Measurements from ENCODE around the gene BCAS3. TPM values are rescaled to one million over a fixed set of nuclear protein-coding genes. Genes with fewer than 3 reads are reported as not detected.
A peak's percentile ranks its signal among the peaks of the same experiment; 100 is the strongest.

Gene BCAS3
- total and polyA plus RNA-seq, 12 donors = 6.1 to 21.8 (median 17.2) TPM

DNA sequence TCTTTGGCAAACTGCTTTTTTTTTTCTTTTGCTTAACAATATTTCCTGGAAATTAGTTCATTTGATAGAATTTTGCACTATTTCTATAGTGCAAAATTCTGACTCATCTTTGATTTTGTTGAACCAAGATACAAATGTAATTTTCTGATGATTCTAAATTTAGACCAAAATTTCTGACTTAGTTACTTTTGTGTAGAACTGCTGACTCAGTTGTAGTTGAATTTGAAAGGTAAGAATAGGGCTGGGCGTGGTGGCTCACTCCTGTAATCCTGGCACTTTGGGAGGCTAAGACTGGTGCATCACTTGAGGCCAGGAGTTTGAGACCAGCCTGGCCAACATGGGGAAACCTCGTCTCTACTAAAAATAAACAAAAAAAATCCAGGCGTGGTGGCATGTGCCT, 223.0 kb downstream of the BCAS3 start:
- WGBS, 2 donors = 87 to 92% methylated on average over 3 of the region's 3 CpGs
- Histone ChIP-seq H3K4me3 (no peak overlapping the region), H3K4me1 (no peaks in the 10 kb centered on the region), H3K9me3 (peaks cover 0 to 24% (median 21%) of the 10 kb centered on the region in 11 donors), H3K27ac (no peak overlapping the region), H3K27me3 (no peaks in the 10 kb centered on the region), H3K36me3 (peaks cover 0 to 9% (median 0%) of the 10 kb centered on the region in 9 donors)
- ATAC-seq (no peak), DNase-seq (no peak)
- intact Hi-C loops (cut with DNase I) = no loop called here
- no peak for TF ChIP-seq CTCF (IDR thresholded peaks at IDR 0.05)

- DNase-seq = no peak
- no peak for ATAC-seq
- H3K27me3 ChIP-seq = no peaks in the 10 kb centered on the region
- no peaks in the 10 kb centered on the region for H3K4me1 ChIP-seq
- peak in 5 of 9 donors; percentile 12 to 37 (median 21) for TF ChIP-seq CTCF (IDR thresholded peaks at IDR 0.05)
- H3K9me3 ChIP-seq = peaks cover 0 to 19% (median 17%) of the 10 kb centered on the region in 11 donors
- no peak overlapping the region for H3K27ac ChIP-seq
- H3K36me3 ChIP-seq = peaks cover 0 to 11% (median 0%) of the 10 kb centered on the region in 9 donors
- H3K4me3 ChIP-seq = no peak overlapping the region
- intact Hi-C loops (cut with DNase I) = no loop called here
Measured at GRCh38 chr17:60901242-60901641, 223.6 kb downstream of the BCAS3 start.

- 73 to 83% methylated on average over 2 of the region's 2 CpGs for WGBS, 2 donors
- Histone ChIP-seq H3K4me1 (no peaks in the 10 kb centered on the region), H3K27ac (peak overlapping the region in 3 of 10 donors; percentile 16 to 32 (median 28)), H3K9me3 (peaks cover 0 to 13% (median 11%) of the 10 kb centered on the region in 11 donors), H3K36me3 (peaks cover 0 to 11% (median 0%) of the 10 kb centered on the region in 9 donors), H3K4me3 (no peak overlapping the region), H3K27me3 (no peaks in the 10 kb centered on the region)
- no peak for TF ChIP-seq CTCF (IDR thresholded peaks at IDR 0.05)
- no peak for DNase-seq
- intact Hi-C loops (cut with DNase I) = no loop called here
- no peak for ATAC-seq
Measured at GRCh38 chr17:60901806-60902205, 224.2 kb downstream of the BCAS3 start.

GRCh38 chr17:60902399-60902798, 224.7 kb downstream of the BCAS3 start:
- WGBS, 2 donors = 75 to 76% methylated on average over 7 of the region's 7 CpGs
- TF ChIP-seq CTCF (IDR thresholded peaks at IDR 0.05) = no peak
- H3K4me3 ChIP-seq = no peak overlapping the region
- intact Hi-C loops (cut with DNase I) = no loop called here
- H3K36me3 ChIP-seq = peaks cover 0 to 11% (median 0%) of the 10 kb centered on the region in 9 donors
- ATAC-seq (peak in 1 of 8 donors; percentile 59), DNase-seq (no peak)
- no peaks in the 10 kb centered on the region for H3K4me1 ChIP-seq
- H3K9me3 ChIP-seq = peaks cover 0 to 7% (median 5%) of the 10 kb centered on the region in 11 donors
- no peaks in the 10 kb centered on the region for H3K27me3 ChIP-seq
- peak overlapping the region in 3 of 10 donors; percentile 16 to 32 (median 28) for H3K27ac ChIP-seq

Measured in heart right ventricle (tissue), 16 donors.